Astrocyte of the spinal cord (primary cell): ENCODE data around the gene LGI4.

Experiments used
- DNase-seq: peaks from one replicate; pipeline ENCODE4 v3.0.0; 2011; ENCODE audit warnings: low read depth, low spot score
- H3K4me3 ChIP-seq: 2 replicates; pipeline ENCODE4 v1.5.1; 2011; ENCODE audit warnings: low read depth, mild to moderate bottlenecking, low read length, moderate library complexity
- in situ Hi-C: cut with HindIII; loops from 2 replicates; pipeline ENCODE4 v1.10.0; 2017; ENCODE audit warnings: low sequenced_read_pairs
- TF ChIP-seq, protein P1 (sequence below): IDR thresholded peaks from 2 replicates; pipeline ENCODE4 v1.5.1; 2012; ENCODE audit warnings: low read depth, mild to moderate bottlenecking, low read length, inconsistent platforms

Gene LGI4

DNA sequence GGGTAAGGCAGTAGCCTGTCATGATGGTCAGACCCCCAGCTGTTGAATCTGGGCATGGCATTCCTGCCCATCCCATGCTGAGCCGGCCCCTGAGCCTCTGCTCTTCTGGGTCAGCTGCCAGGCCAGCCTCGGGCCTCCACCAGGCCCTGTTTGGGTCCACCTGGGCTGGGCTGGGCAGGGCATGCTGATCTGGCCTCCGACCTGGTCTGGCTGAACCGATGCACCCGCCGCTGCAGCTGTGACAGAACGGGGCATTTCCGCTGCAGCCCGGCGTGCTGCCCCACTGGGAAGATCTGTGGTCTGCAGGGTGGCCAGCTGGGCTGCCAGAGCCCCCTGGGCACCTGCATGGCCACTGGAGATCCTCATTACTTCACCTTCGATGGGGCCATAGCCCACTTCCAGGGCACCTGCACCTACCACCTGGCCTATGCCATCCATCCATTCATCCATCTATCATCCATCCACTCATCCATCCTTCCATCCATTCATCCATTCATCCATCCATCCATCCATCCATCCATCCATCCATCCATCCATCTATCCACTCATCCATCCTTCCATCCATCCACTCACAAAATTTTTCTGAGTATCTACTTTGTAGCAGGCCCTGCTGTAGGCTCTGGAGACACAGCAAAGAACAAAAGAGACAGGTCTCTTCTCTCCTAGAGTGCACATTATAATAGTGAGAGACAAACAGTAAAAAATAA, 40.8 kb downstream of the LGI4 start:
- in situ Hi-C loops: no loop called here
- DNase-seq: no peak
- TF ChIP-seq, protein P1, sequence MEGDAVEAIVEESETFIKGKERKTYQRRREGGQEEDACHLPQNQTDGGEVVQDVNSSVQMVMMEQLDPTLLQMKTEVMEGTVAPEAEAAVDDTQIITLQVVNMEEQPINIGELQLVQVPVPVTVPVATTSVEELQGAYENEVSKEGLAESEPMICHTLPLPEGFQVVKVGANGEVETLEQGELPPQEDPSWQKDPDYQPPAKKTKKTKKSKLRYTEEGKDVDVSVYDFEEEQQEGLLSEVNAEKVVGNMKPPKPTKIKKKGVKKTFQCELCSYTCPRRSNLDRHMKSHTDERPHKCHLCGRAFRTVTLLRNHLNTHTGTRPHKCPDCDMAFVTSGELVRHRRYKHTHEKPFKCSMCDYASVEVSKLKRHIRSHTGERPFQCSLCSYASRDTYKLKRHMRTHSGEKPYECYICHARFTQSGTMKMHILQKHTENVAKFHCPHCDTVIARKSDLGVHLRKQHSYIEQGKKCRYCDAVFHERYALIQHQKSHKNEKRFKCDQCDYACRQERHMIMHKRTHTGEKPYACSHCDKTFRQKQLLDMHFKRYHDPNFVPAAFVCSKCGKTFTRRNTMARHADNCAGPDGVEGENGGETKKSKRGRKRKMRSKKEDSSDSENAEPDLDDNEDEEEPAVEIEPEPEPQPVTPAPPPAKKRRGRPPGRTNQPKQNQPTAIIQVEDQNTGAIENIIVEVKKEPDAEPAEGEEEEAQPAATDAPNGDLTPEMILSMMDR: no peak
- H3K4me3 ChIP-seq: no peak overlapping the region

DNA sequence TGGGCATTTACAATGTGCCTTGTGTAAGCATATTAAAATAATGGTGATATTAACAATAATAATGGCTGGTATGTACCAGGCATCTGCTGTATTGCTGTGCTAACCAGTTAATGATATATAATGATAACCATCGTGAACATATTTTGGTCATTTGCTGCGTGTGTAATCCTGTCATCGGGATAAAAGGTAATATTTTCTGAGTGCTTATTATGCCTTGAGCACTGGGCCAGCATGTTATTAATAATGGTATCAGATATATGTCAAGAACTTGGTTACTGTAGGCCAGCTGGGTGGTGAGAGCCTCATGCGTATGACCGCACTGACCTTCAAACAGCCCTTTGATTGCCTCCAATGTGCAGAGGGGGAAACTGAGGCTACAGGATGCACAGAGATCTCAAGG, 41.4 kb downstream of the LGI4 start:
- DNase-seq: no peak
- TF ChIP-seq, protein P1: no peak
- in situ Hi-C loops: no loop called here
- H3K4me3 ChIP-seq: no peak overlapping the region

DNA sequence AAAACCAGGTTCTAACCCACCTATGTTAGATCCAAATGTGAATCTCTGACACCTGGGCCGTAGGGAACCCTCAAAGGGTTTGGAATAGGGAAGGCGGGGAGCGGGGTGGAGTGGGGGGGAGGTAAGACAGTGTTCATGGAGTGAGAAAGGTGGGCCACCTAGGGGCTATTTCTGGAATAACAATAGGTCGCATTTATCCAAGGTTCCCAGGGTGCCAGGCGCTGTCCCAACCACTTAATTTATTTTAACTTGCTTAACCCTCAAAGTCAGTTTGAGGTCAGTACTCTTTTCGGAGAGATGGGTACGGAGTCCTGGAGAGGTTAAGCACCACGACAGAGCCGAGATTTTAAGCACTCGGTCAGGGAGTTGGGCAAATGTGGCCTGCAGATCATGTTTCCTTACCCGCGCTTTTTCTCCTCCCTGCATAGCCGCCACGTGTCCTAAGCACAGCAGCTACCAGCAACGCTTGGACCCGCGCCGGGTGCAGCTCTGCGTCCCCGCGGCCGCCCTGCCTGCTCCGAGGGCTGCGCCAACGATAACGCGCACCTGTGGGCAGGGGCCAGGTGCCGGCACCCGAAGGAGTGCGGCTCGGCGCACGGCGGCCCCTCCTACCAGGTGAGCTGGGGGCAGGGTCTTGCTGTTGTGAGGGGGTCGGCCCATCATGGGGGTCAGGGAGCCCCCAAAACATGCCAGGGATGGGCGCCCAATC, 44.2 kb downstream of the LGI4 start:
- TF ChIP-seq, protein P1: peak; percentile 66

DNA sequence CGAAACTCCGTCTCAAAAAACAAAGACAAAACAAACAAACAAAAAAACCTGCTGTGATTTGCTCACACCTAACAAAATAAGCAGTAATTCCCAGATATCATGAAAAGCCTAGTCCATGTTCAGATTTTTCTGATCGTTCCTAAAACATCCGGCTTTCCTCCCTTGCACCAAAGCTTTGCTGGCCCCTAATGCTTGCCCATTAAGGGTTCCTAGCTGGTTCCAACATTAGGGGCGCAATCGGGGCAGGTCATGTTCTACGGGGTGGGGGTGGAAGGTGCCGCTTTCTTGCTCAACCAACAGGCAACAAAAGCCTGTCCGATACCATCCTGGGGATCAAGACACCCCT, 44.7 kb downstream of the LGI4 start:
- no peak overlapping the region for H3K4me3 ChIP-seq
- in situ Hi-C loops: no loop called here
- TF ChIP-seq, protein P1: no peak
- no peak for DNase-seq

More for the DNA sequence above, 44.2 kb downstream of the LGI4 start:
- peak; percentile 58 for DNase-seq
- no peak overlapping the region for H3K4me3 ChIP-seq
- in situ Hi-C loops: no loop called here

DNA sequence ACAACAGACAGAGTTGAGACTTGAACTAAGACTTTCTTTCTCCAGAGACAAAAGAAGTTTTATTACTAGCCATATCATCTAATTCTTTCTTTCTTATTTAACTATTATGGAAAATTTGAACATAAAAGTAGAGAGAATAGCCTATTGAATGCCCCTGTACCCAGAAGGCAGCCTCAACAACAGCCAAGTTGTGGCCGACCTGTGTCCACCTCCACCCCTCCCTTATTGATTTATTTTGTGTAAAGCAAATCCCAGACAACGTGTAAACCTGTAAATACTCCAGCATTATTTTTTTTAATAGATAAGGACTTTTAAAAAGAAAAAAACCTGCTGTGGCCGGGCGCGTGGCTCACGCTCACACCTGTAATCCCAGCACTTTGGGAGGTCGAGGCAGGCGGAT, 45.3 kb downstream of the LGI4 start:
- TF ChIP-seq, protein P1: no peak
- in situ Hi-C loops: no loop called here

DNA sequence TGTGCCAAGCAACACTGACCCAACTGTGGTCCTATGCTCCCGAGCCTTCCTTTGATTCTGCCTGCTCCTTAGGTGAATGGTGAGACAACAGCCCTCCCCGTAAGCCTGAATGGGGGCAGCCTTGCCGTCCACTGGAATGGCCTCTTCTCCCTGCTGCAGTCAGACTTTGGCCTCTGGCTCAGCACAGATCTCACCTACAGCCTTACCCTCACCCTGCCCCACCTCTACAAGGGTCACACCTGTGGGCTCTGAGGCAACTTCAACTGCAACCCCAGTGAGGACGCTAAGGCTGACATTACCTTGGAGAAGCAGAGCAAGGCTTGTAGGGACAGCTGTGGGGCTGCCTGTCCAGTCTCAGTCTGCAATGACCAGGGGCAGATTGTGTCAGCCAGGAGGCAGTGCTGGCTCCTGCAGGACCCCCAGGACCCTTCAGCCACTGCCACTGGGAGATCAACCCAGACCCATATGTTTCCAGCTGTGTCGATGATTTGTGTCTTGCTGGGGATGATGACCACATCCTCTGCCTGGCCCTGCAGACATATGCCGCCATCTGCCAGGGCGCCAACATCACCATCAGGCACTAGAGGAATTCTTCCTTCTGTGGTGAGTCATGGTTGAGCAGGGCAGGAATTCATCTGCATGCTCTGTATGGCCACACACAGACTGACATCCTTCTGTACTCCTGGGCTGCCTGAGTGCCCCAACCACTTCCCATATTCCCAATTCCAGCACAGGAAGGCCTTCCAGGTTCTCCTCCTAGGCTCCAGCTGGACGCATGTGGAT, 46.5 kb downstream of the LGI4 start:
- no peak overlapping the region for H3K4me3 ChIP-seq
- TF ChIP-seq, protein P1: no peak
- DNase-seq: peak; percentile 73
- in situ Hi-C loops: no loop called here

More for the DNA sequence above, 45.3 kb downstream of the LGI4 start:
- H3K4me3 ChIP-seq: no peak overlapping the region
- DNase-seq: no peak
